ENCODE results near the gene ZNF595. TPM values are rescaled to one million over a fixed set of nuclear protein-coding genes. Genes with fewer than 3 reads are reported as not detected.

ZNF595 gene
- total RNA-seq, 4 donors from 2014 or later: 25.1 to 57.7 (median 35.3) TPM

GRCh38 chr4:107083-107443 is 53.9 kb downstream of the ZNF595 start:
- Histone ChIP-seq H3K4me3 (peak overlapping the region in 1 of 2 donors; percentile 0), H3K4me1 (no peaks in the 10 kb centered on the region), H3K9me3 (no peaks in the 10 kb centered on the region), H3K36me3 (no peaks in the 10 kb centered on the region), H3K27ac (no peak overlapping the region), H3K27me3 (peaks cover 0 to 16% of the 10 kb centered on the region in 2 donors)
- TF ChIP-seq CTCF (IDR thresholded peaks at IDR 0.05) (no peak), POLR2A (IDR thresholded peaks at IDR 0.05) (no peak)
- intact Hi-C loops (cut with DNase I; ENCODE audit: low total_unique reads): no loop called here
- DNase-seq: no peak

DNA sequence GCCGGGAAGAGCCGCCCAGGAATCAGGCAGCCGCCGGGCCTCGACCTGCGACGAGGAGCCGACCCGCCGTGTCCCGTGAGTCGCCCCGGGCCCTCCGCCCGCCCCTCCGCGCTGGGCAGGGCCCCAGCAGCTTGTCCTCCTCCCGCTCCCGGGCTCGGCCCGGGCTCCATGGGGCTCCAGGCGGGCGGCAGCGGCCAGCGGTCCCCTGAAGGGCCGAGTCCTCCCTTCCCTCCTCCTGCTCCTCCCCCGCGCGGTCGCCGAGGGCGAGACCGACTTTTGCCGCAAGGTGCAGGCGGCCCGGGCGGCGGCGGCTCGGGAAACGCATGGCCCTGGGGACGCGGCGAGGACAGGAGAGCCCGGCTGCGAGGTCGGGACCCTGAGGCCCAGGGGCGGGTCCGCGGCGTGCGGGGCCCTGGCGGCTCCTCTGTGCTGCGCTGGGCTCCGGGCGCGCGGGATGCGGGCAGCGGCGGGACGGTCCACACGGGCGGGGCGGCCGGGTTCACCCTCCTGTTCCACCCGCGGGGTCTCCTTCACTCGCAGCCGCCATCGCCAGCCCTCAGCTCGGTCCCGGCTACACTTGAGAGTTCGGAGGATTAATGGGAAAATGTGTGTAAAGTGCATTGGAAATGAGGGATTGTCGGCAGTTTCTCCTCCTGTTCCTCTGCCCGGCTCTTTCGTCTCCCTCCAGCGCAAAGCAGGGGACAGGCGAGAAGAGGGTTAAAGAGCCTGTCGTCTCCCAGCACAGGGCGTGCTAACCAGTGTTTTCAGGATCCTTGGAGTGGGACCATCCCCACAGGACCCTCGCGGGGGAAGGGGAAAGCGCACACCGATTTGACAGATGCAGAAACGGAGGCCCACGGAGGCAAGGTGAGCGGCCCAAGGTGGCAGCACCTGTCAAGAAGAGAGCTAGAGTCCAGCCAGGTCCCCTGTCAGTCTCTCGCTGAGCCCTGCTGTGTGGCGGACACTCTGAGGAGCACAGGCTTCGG is 54.6 kb downstream of the ZNF595 start:
- H3K27me3 ChIP-seq: peaks cover 0 to 16% of the 10 kb centered on the region in 2 donors
- peak overlapping the region in 1 of 2 donors; percentile 0 for H3K4me3 ChIP-seq
- no peak overlapping the region for H3K27ac ChIP-seq
- intact Hi-C loops (cut with DNase I; ENCODE audit: low total_unique reads): no loop called here
- H3K36me3 ChIP-seq: no peaks in the 10 kb centered on the region
- no peaks in the 10 kb centered on the region for H3K9me3 ChIP-seq
- no peaks in the 10 kb centered on the region for H3K4me1 ChIP-seq
- DNase-seq: no peak
- TF ChIP-seq POLR2A (IDR thresholded peaks at IDR 0.05) (no peak), CTCF (IDR thresholded peaks at IDR 0.05) (no peak)

GRCh38 chr4:112771-113170 is 59.6 kb downstream of the ZNF595 start:
- Histone ChIP-seq H3K36me3 (no peaks in the 10 kb centered on the region), H3K27me3 (peaks cover 0 to 11% of the 10 kb centered on the region in 2 donors), H3K27ac (no peak overlapping the region), H3K4me3 (no peak overlapping the region), H3K9me3 (no peaks in the 10 kb centered on the region), H3K4me1 (no peaks in the 10 kb centered on the region)
- no peak for TF ChIP-seq POLR2A (IDR thresholded peaks at IDR 0.05)
- no peak for TF ChIP-seq CTCF (IDR thresholded peaks at IDR 0.05)
- intact Hi-C loops (cut with DNase I; ENCODE audit: low total_unique reads): no loop called here
- no peak for DNase-seq

GRCh38 chr4:113732-114131 is 60.6 kb downstream of the ZNF595 start:
- Histone ChIP-seq H3K4me1 (no peaks in the 10 kb centered on the region), H3K27me3 (peaks cover 0 to 3% of the 10 kb centered on the region in 2 donors), H3K36me3 (no peaks in the 10 kb centered on the region), H3K9me3 (no peaks in the 10 kb centered on the region), H3K27ac (no peak overlapping the region), H3K4me3 (no peak overlapping the region)
- no peak for DNase-seq
- intact Hi-C loops (cut with DNase I; ENCODE audit: low total_unique reads): no loop called here
- TF ChIP-seq CTCF (IDR thresholded peaks at IDR 0.05) (no peak), POLR2A (IDR thresholded peaks at IDR 0.05) (no peak)

DNA sequence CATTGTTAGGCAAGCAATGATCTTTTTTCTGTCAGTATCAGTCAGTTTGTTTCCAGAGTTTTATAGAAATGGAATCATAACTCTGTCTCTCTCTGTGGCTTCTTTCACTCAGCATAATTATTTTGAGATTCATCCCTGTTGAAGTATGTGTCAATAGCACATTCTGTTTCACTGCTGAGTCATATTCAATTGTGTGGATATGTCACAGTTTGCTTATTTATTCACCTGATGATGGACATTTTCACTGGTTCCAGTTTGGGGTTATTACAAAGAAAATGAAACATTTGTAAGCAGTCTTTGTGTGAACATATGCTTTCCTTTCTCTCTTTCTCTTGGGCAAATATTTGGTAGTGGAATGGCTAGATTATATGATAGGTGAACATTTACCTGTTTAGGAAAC is 61.0 kb downstream of the ZNF595 start:
- Histone ChIP-seq H3K36me3 (no peaks in the 10 kb centered on the region), H3K27ac (no peak overlapping the region), H3K9me3 (no peaks in the 10 kb centered on the region), H3K4me3 (no peak overlapping the region), H3K4me1 (no peaks in the 10 kb centered on the region), H3K27me3 (no peaks in the 10 kb centered on the region)
- intact Hi-C loops (cut with DNase I; ENCODE audit: low total_unique reads): no loop called here
- DNase-seq: no peak
- TF ChIP-seq POLR2A (IDR thresholded peaks at IDR 0.05) (no peak), CTCF (IDR thresholded peaks at IDR 0.05) (no peak)

Data from uterus (tissue), 4 donors.